NK-92 treated with Interleukin-12 subunit alpha and Interleukin-12 subunit beta, amount 100 ng/mL, for 24 hours (cell line): ENCODE data around the gene KIN.
"Not testable (repeated sequence)": the region's sequence is repeated elsewhere in the genome, so short reads cannot be mapped to it uniquely, and the experiment has no call there.

Experiments used
- DNase-seq: peaks from one replicate; lab custom pipeline; 2025; lab: John Stamatoyannopoulos, UW

The KIN gene

GRCh38 chr10:7794251-7795026 lies 6.6 kb upstream of the KIN start:
- no peak for DNase-seq

GRCh38 chr10:7792541-7792940 lies 4.7 kb upstream of the KIN start:
- no peak for DNase-seq

DNA sequence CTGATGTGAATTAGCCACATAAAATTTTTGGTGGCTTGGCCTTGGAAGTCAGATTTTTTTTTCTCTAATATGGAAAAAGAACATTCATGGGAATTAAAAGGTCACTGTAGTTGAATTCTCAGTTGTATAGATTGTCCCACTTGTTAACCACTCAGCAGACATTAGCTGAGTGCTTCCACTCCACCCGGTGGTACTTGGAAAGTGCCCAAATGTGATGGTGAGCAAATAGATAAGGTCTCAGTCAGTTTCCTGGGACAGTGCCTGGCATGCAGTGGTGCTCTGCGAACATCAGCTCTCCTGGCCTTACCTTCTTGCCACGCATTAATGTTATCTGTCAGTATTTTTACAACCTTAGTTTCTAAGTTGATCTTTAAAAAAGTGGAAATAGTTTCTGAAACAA lies 1.6 kb upstream of the KIN start:
- no peak for DNase-seq

GRCh38 chr10:7788639-7789286 lies 970 bp upstream of the KIN start:
- DNase-seq, result no peak

- no peak for DNase-seq
Observed at GRCh38 chr10:7787150-7787856, 490 bp downstream of the KIN start.

GRCh38 chr10:7786430-7786829 lies 1.4 kb downstream of the KIN start:
- DNase-seq, result no peak

GRCh38 chr10:7782194-7782593 lies 5.6 kb downstream of the KIN start:
- DNase-seq, result not testable (repeated sequence)

GRCh38 chr10:7776777-7777176 lies 11.0 kb downstream of the KIN start:
- DNase-seq, result no peak

- no peak for DNase-seq
Observed at GRCh38 chr10:7773845-7774801, 13.7 kb downstream of the KIN start.

GRCh38 chr10:7768417-7768816 lies 19.4 kb downstream of the KIN start:
- no peak for DNase-seq

- DNase-seq, result no peak
Observed at GRCh38 chr10:7767209-7767608, 20.6 kb downstream of the KIN start.

GRCh38 chr10:7766241-7766640 lies 21.6 kb downstream of the KIN start:
- no peak for DNase-seq

DNA sequence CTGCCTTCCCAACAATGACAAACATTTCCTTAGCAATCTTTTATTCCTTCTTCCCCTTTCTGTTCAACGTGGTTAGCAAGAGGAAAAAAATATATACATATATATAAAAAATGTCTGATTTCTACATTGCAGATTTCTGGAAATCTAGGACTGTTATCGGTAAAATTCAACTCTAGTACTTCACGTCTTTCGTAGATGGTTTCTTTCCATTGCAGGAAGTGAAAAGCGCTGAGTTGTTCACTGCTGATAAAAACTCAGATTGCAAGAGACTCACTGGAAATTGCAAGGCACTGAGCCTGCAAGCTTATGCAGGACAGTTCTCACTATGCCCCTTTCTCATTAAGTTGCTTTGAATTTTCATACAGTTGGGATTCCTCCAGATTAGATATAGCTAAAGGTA lies 23.9 kb downstream of the KIN start:
- no peak for DNase-seq

DNA sequence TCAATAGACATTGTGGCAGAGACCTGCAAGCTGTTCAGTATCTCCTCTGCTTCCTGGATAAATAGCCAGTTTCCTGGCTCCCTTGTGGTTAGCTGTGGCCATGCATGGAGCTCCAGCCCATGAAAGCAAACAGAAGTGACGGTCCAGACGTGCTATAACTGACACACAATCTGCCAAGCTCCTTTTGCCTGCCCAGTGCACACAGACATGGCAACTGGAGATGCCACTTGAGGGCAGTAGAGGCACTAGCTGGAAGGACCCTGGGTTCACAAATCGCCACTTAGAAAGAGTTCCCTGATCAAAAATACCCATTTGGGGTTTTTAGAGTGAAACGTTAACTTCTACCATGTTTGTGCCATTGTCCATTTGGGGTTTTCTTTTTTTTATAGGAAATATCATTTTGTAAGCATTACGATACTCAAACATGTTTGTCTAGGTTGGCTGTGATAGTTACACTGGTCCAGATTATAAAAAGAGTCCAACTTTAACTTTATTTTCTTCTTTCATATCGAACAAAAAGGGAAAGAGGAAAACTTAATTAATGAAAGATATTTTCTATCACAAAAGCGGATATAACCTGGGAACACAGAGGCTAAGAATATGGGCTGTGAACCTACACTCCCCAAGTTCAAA lies 31.3 kb downstream of the KIN start:
- no peak for DNase-seq

DNA sequence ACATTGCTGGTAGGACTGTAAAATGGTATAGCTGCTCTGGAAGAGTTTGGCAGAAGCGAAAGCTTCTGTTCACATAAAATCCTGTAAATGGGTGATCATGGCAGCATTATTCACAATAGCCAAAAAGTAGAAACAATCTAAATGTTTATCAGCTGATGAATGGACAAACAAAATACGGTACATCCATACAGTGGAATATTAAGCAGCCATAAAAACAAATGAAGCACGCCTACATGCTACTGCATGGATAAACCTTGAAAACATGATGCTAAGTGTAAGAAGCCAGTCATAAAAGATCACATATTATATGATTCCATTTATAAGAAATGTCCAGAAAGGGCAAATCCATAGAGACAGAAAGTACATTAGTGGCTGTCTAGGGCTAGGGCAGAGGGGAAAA lies 32.7 kb downstream of the KIN start:
- no peak for DNase-seq

GRCh38 chr10:7752251-7752650 lies 35.5 kb downstream of the KIN start:
- DNase-seq, result no peak

GRCh38 chr10:7750222-7750621 lies 37.6 kb downstream of the KIN start:
- no peak for DNase-seq

DNA sequence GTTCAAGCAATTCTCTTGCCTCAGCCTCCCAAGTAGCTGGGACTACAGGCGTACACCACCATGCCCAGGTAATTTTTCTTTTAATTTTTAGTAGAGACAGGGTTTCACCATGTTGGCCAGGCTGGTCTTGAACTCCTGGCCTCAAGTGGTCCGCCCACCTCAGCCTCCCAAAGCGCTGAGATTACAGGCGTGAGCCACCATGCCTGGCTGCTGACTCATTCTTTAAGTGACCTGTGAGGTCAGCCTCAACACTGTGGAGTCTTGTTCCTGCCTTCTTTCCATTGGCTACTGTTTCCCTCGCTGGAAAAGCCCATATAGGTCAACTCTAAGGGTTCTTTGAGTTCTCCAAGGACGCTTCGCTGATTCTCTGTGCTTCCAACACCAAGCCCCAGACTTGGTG lies 39.2 kb downstream of the KIN start:
- not testable (repeated sequence) for DNase-seq

DNA sequence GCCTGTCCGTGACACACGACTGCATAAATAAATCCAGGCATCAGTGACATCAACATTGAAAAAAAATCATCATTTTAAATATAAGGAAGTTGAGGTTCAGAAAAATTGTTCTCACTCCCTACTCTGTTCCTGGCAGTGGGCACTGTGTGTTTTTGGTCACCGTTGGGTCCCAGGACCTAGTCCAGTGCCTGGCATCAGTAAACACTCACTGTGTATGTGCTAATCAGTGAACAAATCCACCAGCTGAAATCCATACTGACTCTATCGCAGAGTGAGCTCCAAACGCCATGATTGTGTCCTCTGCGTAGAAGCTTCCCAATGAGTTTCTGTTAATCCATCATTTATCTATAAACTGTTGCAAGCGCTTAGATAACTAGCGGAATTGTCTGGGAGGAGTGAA lies 43.5 kb downstream of the KIN start:
- DNase-seq, result no peak

GRCh38 chr10:7738536-7739407 lies 49.0 kb downstream of the KIN start:
- DNase-seq, result no peak

DNA sequence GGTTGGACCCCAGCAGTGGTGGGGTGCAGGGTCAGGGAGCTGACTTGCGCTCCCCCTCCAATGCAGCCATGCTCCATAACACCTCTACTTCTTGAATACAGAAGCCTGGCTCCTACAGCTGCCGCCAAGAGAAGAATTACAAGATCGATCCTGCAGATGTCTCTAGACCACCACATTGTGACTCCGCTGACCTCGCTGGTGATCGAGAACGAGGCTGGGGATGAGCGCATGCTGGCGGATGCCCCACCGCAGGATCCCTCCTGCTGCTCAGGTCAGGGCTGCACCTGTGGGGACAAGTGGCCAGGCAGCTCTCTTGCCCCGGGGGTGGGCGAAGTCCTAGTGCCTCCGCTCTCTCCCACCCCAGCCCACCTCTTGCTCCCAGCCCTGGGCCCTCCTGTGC lies 53.0 kb downstream of the KIN start:
- DNase-seq, result no peak
